ENCODE data around the gene GZMH.
"Not testable (repeated sequence)": the region's sequence is repeated elsewhere in the genome, so short reads cannot be mapped to it uniquely, and the experiment has no call there.

The GZMH gene

GRCh38 chr14:24609655-24610344 lies at the start of gene GZMH:
Gene GZMH, minus strand, starts transcription at chr14:24609685. Its CDS starts 72 bp downstream, at chr14:24609613.
- no peak for DNase-seq (ENCODE audit: low spot score)

GRCh38 chr14:24648361-24648760 lies 38.9 kb upstream of the GZMH start:
- DNase-seq (ENCODE audit: low spot score): not testable (repeated sequence)

- DNase-seq (ENCODE audit: low spot score): no peak
These were observed 30.4 kb upstream of the GZMH start for GRCh38 chr14:24639905-24640304.

- no peak for DNase-seq (ENCODE audit: low spot score)
These were observed 29.8 kb upstream of the GZMH start for GRCh38 chr14:24639270-24639669.

- no peak for DNase-seq (ENCODE audit: low spot score)
These were observed 24.7 kb upstream of the GZMH start, which contains the start of gene GZMB for GRCh38 chr14:24634158-24634557. Gene GZMB, minus strand, starts transcription at chr14:24634190. Its CDS starts 30 bp downstream, at chr14:24634160.

- DNase-seq (ENCODE audit: low spot score): no peak
These were observed 23.9 kb upstream of the GZMH start for GRCh38 chr14:24633353-24633752.

- no peak for DNase-seq (ENCODE audit: low spot score)
These were observed 23.3 kb upstream of the GZMH start for GRCh38 chr14:24632761-24633160.

GRCh38 chr14:24632336-24632735 lies 22.9 kb upstream of the GZMH start:
- no peak for DNase-seq (ENCODE audit: low spot score)

- DNase-seq (ENCODE audit: low spot score): no peak
These were observed 22.4 kb upstream of the GZMH start for GRCh38 chr14:24631749-24632335.

GRCh38 chr14:24630872-24631477 lies 21.5 kb upstream of the GZMH start:
- DNase-seq (ENCODE audit: low spot score): no peak

- no peak for DNase-seq (ENCODE audit: low spot score)
These were observed 20.8 kb upstream of the GZMH start for GRCh38 chr14:24630087-24630871.

GRCh38 chr14:24629521-24629920 lies 20.0 kb upstream of the GZMH start:
- no peak for DNase-seq (ENCODE audit: low spot score)

GRCh38 chr14:24613747-24614146 lies 4.3 kb upstream of the GZMH start:
- no peak for DNase-seq (ENCODE audit: low spot score)

- DNase-seq (ENCODE audit: low spot score): peak; percentile 23
These were observed 3.8 kb upstream of the GZMH start for GRCh38 chr14:24613241-24613640.

- no peak for DNase-seq (ENCODE audit: low spot score)
These were observed 2.7 kb upstream of the GZMH start for GRCh38 chr14:24612196-24612595.

GRCh38 chr14:24607635-24608514 lies 1.6 kb downstream of the GZMH start:
- no peak for DNase-seq (ENCODE audit: low spot score)

GRCh38 chr14:24607081-24607480 lies 2.4 kb downstream of the GZMH start:
- no peak for DNase-seq (ENCODE audit: low spot score)

- no peak for DNase-seq (ENCODE audit: low spot score)
These were observed 3.2 kb downstream of the GZMH start for GRCh38 chr14:24606297-24606696.

- DNase-seq (ENCODE audit: low spot score): no peak
These were observed 3.9 kb downstream of the GZMH start for GRCh38 chr14:24605435-24606190.

- no peak for DNase-seq (ENCODE audit: low spot score)
These were observed 12.1 kb downstream of the GZMH start for GRCh38 chr14:24597403-24597802.
